ENCODE measurements around the gene ASF1A. TPM values are rescaled to one million over a fixed set of nuclear protein-coding genes. Genes with fewer than 3 reads are reported as not detected.

Gene ASF1A
- 24.1 TPM for polyA plus RNA-seq (2013, experiment 1 of 4)
- polyA plus RNA-seq (2013, experiment 2 of 4): 28.4 TPM
- polyA plus RNA-seq (2013, experiment 3 of 4): 28.5 TPM
- 29.9 TPM for polyA plus RNA-seq (2013, experiment 4 of 4)

DNA sequence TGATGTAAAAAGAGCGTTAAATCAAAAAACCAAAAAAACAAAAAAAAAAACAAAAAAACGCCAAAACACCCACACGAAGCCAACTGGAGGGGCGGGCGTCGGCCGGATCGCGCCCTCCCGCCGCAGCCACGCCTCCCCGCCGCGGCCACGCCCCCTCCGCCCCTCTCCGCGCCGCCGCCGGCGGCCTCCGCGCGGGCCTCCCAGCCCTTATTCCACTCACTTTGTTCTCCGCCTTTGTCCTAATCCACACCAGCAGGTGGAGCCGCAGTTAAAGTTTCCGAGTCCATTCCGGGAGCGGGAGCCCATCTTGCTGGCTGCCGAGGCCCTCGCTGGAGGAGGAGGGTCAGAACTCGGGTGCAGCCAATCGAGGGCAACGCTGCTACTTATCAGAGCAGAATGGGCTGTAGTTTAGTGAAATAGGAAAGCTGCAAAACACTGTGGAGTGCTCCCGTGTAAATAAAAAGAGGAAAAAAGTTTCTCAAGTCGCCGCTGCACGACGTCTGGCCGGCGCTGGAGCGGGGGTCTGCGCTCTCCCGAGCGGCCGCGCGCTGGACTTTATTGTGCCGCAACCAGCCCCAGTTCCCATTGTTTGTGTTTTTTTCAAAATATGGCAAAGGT is at the start of gene ASF1A:
ASF1A (plus strand) TSS at position 346 of the 618 bp plus-strand sequence; CDS start at position 608, 262 bp downstream.
- Histone ChIP-seq H3K4me3 (ENCODE audit: insufficient read depth, low read depth, low read length) (peak within 1 kb of the TSS; percentile 78), H3K27me3 (ENCODE audit: control insufficient read depth, insufficient read depth, low read length, poor library complexity, severe bottlenecking) (no peaks in the 10 kb centered on the region), H3K9me3 (ENCODE audit: control insufficient read depth, low read length) (no peaks in the 10 kb centered on the region), H3K36me3 (ENCODE audit: control insufficient read depth, insufficient read depth, low read length) (peaks cover 3% of the 10 kb centered on the region), H3K27ac (ENCODE audit: insufficient read depth, low read depth, low read length, poor library complexity, severe bottlenecking) (peak within 1 kb of the TSS; percentile 82), H3K4me1 (ENCODE audit: control insufficient read depth, insufficient read depth, low read length) (no peaks in the 10 kb centered on the region)
- 0% methylated on average over 51 of the region's 51 CpGs for WGBS, 2 experiments

DNA sequence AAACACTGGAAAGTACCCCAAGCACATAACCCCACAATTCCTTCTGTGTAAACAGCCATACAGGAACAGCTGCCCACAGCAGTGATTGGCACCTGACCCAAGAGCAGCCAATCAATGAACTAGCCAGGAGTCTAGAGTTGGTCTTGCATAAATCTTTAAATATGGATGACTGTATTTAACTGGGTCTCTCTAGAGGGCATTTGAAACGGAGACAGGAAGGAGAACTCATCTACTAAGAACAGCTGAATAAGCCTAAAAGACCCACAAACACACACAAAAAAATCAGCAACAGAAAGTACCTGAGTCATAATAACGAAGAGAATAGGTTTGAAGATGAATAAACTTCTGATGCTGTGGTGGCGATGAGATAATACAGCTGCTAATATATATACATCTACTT is 49.0 kb upstream of the ASF1A start:
- H3K27me3 ChIP-seq (ENCODE audit: control insufficient read depth, insufficient read depth, low read length, poor library complexity, severe bottlenecking): no peaks in the 10 kb centered on the region
- no peaks in the 10 kb centered on the region for H3K36me3 ChIP-seq (ENCODE audit: control insufficient read depth, insufficient read depth, low read length)
- H3K4me3 ChIP-seq (ENCODE audit: insufficient read depth, low read depth, low read length): no peak overlapping the region
- no peaks in the 10 kb centered on the region for H3K4me1 ChIP-seq (ENCODE audit: control insufficient read depth, insufficient read depth, low read length)
- no peaks in the 10 kb centered on the region for H3K9me3 ChIP-seq (ENCODE audit: control insufficient read depth, low read length)
- H3K27ac ChIP-seq (ENCODE audit: insufficient read depth, low read depth, low read length, poor library complexity, severe bottlenecking): no peak overlapping the region
- WGBS, 2 experiments: 94% methylated on average over 2 of the region's 3 CpGs; no CpG with 5 or more reads in 1 of the 2 experiments

DNA sequence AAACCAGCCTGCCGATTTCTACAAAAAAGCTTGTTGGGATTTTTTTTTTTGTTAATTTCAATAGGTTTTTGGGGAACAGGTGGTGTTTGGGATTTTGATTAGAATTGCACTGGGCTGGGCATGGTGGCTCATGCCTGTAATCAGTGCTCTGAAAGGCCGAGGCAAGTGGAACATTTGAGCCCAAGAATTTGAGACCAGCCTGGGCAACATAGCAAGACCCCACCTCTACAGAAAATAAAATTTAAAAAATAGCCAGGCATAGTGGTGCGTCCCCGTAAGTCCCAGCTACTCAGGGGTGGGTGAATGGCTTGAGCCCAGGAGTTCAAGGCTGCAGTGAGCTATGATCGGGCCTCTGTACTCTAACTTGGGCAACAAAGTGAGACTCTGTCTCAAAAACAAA is 40.5 kb upstream of the ASF1A start:
- H3K4me3 ChIP-seq (ENCODE audit: insufficient read depth, low read depth, low read length): no peak overlapping the region
- H3K36me3 ChIP-seq (ENCODE audit: control insufficient read depth, insufficient read depth, low read length): no peaks in the 10 kb centered on the region
- no peaks in the 10 kb centered on the region for H3K9me3 ChIP-seq (ENCODE audit: control insufficient read depth, low read length)
- H3K27me3 ChIP-seq (ENCODE audit: control insufficient read depth, insufficient read depth, low read length, poor library complexity, severe bottlenecking): no peaks in the 10 kb centered on the region
- 91 to 97% methylated on average over 5 of the region's 5 CpGs for WGBS, 2 experiments
- no peak overlapping the region for H3K27ac ChIP-seq (ENCODE audit: insufficient read depth, low read depth, low read length, poor library complexity, severe bottlenecking)
- H3K4me1 ChIP-seq (ENCODE audit: control insufficient read depth, insufficient read depth, low read length): no peaks in the 10 kb centered on the region

DNA sequence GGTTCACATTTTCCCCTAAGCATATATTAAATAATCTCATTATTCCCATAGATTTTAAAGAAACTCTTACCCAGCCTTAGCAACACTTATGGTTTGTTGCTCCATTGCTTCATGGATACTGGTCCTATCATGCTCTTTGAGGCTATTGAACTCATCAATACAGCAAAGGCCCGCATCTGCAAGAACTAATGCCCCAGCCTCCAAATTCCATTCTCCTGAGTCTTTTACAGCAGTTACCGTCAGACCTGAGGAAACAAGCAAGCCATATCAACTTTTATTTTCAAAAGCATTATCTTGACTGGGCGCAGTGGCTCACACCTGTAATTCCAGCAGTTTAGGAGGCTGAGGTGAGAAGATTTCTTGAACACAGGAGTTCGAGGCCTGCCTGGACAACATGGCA is 37.7 kb upstream of the ASF1A start:
- Histone ChIP-seq H3K36me3 (ENCODE audit: control insufficient read depth, insufficient read depth, low read length) (no peaks in the 10 kb centered on the region), H3K4me1 (ENCODE audit: control insufficient read depth, insufficient read depth, low read length) (no peaks in the 10 kb centered on the region), H3K27ac (ENCODE audit: insufficient read depth, low read depth, low read length, poor library complexity, severe bottlenecking) (no peak overlapping the region), H3K4me3 (ENCODE audit: insufficient read depth, low read depth, low read length) (no peak overlapping the region), H3K9me3 (ENCODE audit: control insufficient read depth, low read length) (no peaks in the 10 kb centered on the region), H3K27me3 (ENCODE audit: control insufficient read depth, insufficient read depth, low read length, poor library complexity, severe bottlenecking) (no peaks in the 10 kb centered on the region)
- WGBS, 2 experiments: 87 to 89% methylated on average over 4 of the region's 4 CpGs

DNA sequence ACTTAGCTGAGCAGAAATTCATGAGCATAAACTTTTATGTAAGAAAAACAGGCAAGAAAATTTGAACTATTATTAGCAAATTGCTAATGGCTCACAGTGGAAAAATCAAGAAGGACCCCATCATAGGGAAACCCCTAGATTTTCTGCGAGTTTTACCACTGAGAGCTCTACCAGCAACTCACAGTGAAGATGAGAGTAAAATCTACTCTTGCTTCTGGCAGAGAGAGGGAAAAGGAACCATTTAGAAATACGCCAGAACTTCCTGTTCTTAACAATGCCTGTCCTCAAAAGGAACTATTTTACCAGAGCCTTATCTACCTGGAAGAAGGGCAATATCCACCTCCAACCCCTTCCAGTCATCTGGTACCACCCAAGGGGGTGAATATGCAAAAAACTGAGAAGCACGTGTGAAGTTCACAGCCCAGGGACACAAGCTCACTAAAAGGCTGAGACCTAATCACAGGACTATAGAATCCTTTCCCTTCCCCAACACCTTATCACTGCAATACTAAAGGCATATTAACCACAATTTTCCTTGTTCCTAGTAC is 34.4 kb upstream of the ASF1A start:
- Histone ChIP-seq H3K9me3 (ENCODE audit: control insufficient read depth, low read length) (no peaks in the 10 kb centered on the region), H3K4me1 (ENCODE audit: control insufficient read depth, insufficient read depth, low read length) (no peaks in the 10 kb centered on the region), H3K27ac (ENCODE audit: insufficient read depth, low read depth, low read length, poor library complexity, severe bottlenecking) (no peak overlapping the region), H3K36me3 (ENCODE audit: control insufficient read depth, insufficient read depth, low read length) (no peaks in the 10 kb centered on the region), H3K27me3 (ENCODE audit: control insufficient read depth, insufficient read depth, low read length, poor library complexity, severe bottlenecking) (no peaks in the 10 kb centered on the region), H3K4me3 (ENCODE audit: insufficient read depth, low read depth, low read length) (no peak overlapping the region)
- 54 to 74% methylated on average over 2 to 3 of the region's 3 CpGs for WGBS, 2 experiments

DNA sequence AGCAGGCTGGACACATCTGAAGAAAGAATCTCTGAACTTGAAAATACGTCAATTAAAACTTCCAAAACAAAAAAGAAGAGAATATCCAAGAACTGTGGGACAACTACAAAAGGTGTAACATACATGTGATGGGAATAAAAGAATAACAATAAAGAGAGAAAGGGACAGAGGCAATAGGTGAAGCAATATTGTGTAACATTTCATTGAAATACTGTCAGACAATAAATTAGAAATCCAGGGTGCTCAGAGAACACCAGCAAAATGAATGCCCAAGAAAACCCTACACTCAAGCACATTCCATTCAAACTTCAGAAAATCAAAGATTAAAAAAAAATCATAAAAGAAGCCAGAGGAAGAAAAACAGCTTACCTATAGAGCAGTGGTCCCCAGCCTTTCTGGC is 33.6 kb upstream of the ASF1A start:
- Histone ChIP-seq H3K4me1 (ENCODE audit: control insufficient read depth, insufficient read depth, low read length) (no peaks in the 10 kb centered on the region), H3K9me3 (ENCODE audit: control insufficient read depth, low read length) (no peaks in the 10 kb centered on the region), H3K27me3 (ENCODE audit: control insufficient read depth, insufficient read depth, low read length, poor library complexity, severe bottlenecking) (no peaks in the 10 kb centered on the region), H3K4me3 (ENCODE audit: insufficient read depth, low read depth, low read length) (no peak overlapping the region), H3K27ac (ENCODE audit: insufficient read depth, low read depth, low read length, poor library complexity, severe bottlenecking) (no peak overlapping the region), H3K36me3 (ENCODE audit: control insufficient read depth, insufficient read depth, low read length) (no peaks in the 10 kb centered on the region)
- WGBS, 2 experiments: 100% methylated on average over 1 of the region's 1 CpG; no CpG with 5 or more reads in 1 of the 2 experiments

DNA sequence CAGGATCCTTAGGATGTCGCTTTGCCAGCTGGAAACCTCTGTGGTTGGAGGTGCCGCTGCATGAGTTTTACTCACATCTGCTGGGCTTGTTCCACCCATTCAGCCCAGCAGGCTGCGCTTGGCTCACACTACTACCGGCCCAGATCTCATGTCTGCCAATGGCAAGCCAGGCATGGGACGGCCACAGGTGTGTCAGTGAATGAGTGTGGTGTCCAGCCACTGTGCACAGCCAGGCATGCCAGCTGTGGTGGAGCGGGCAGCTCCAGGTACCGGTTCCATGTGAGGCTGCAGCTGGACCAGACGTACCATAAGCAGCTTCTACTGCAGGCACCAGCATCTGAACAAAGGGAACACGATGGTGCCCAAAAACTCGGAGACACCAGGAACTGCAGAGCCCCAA is 33.1 kb upstream of the ASF1A start:
- Histone ChIP-seq H3K9me3 (ENCODE audit: control insufficient read depth, low read length) (no peaks in the 10 kb centered on the region), H3K4me1 (ENCODE audit: control insufficient read depth, insufficient read depth, low read length) (no peaks in the 10 kb centered on the region), H3K27ac (ENCODE audit: insufficient read depth, low read depth, low read length, poor library complexity, severe bottlenecking) (no peak overlapping the region), H3K4me3 (ENCODE audit: insufficient read depth, low read depth, low read length) (no peak overlapping the region), H3K27me3 (ENCODE audit: control insufficient read depth, insufficient read depth, low read length, poor library complexity, severe bottlenecking) (no peaks in the 10 kb centered on the region), H3K36me3 (ENCODE audit: control insufficient read depth, insufficient read depth, low read length) (no peaks in the 10 kb centered on the region)
- WGBS, 2 experiments: 93% methylated on average over 10 of the region's 10 CpGs

DNA sequence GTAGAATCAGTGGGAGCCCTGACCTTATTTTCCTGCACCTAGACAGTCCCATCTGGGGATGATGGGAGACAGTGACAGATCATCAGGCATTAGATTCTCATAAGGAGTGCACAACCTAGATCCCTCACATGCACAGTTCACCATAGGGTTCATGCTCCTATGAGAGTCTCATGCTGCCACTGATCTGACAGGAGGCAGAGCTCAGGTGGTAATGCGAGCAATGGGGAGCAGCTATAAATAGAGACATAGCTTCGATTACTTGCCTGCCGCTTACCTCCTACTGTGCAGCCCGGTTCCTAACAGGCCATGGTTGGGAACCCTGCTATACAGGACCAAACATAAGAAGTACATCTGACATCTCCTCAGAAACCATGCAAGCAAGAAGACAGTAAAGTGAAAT is 31.5 kb upstream of the ASF1A start:
- 96% methylated on average over 4 of the region's 4 CpGs for WGBS, 2 experiments
- Histone ChIP-seq H3K27me3 (ENCODE audit: control insufficient read depth, insufficient read depth, low read length, poor library complexity, severe bottlenecking) (no peaks in the 10 kb centered on the region), H3K9me3 (ENCODE audit: control insufficient read depth, low read length) (no peaks in the 10 kb centered on the region), H3K4me3 (ENCODE audit: insufficient read depth, low read depth, low read length) (no peak overlapping the region), H3K36me3 (ENCODE audit: control insufficient read depth, insufficient read depth, low read length) (no peaks in the 10 kb centered on the region), H3K27ac (ENCODE audit: insufficient read depth, low read depth, low read length, poor library complexity, severe bottlenecking) (no peak overlapping the region), H3K4me1 (ENCODE audit: control insufficient read depth, insufficient read depth, low read length) (no peaks in the 10 kb centered on the region)

DNA sequence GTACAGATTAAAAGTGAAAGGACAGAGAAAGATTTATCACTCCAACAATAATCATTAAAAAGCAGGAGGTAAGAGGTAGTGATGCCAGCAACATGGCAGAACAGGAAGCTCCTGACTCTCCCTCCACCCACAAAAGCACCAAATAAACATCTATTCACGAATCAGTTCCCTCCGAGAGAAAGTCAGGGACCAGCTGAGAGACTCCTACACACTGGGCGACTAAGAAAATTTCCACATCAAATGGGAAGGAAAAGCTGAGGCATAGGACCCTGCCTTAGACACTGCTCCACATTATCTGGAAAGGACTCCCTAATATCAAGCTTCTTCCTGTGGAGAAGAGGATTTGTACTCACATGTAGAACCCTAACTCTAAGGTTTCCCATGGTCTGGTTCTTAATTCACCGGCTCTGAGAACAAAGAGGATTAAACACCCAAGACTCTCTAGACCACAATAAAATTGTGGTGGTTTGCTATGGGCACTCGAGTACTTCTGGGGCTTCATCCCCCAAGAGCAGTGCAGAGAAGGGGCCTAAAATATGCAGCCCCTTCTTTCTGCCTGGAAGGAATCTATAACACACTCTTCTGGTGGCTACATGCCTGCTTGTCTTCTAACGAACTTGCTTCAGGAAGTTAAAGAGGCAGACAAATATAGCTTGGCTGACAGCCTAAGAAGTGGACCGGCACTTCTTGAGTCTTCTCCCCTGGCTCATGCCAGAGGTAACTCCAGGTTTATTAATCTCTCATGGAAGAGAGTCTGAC is 29.4 kb upstream of the ASF1A start:
- no peak overlapping the region for H3K27ac ChIP-seq (ENCODE audit: insufficient read depth, low read depth, low read length, poor library complexity, severe bottlenecking)
- no peak overlapping the region for H3K4me3 ChIP-seq (ENCODE audit: insufficient read depth, low read depth, low read length)
- H3K27me3 ChIP-seq (ENCODE audit: control insufficient read depth, insufficient read depth, low read length, poor library complexity, severe bottlenecking): no peaks in the 10 kb centered on the region
- H3K4me1 ChIP-seq (ENCODE audit: control insufficient read depth, insufficient read depth, low read length): no peaks in the 10 kb centered on the region
- WGBS, 2 experiments: 84 to 92% methylated on average over 7 of the region's 7 CpGs
- no peaks in the 10 kb centered on the region for H3K9me3 ChIP-seq (ENCODE audit: control insufficient read depth, low read length)
- H3K36me3 ChIP-seq (ENCODE audit: control insufficient read depth, insufficient read depth, low read length): no peaks in the 10 kb centered on the region

DNA sequence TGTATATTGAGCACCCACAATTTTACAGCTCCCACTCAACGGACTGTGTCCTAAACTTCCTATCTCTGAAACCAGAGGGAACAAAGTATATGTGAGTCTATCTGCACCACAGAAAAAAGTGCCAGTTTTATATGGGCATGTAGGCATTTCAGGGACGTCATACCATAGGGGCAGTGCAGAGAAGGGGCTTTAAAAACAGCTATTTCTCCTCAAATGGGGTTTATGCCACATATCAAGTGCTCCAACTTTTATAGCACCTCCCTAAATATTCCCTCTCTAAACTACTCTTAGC is 28.9 kb upstream of the ASF1A start:
- Histone ChIP-seq H3K27me3 (ENCODE audit: control insufficient read depth, insufficient read depth, low read length, poor library complexity, severe bottlenecking) (no peaks in the 10 kb centered on the region), H3K9me3 (ENCODE audit: control insufficient read depth, low read length) (no peaks in the 10 kb centered on the region), H3K27ac (ENCODE audit: insufficient read depth, low read depth, low read length, poor library complexity, severe bottlenecking) (no peak overlapping the region), H3K36me3 (ENCODE audit: control insufficient read depth, insufficient read depth, low read length) (no peaks in the 10 kb centered on the region), H3K4me1 (ENCODE audit: control insufficient read depth, insufficient read depth, low read length) (no peaks in the 10 kb centered on the region), H3K4me3 (ENCODE audit: insufficient read depth, low read depth, low read length) (no peak overlapping the region)
- WGBS, 2 experiments: 92 to 93% methylated on average over 2 of the region's 2 CpGs
